ENCODE results near the gene ZNF555.
"Not testable (repeated sequence)": the region's sequence is repeated elsewhere in the genome, so short reads cannot be mapped to it uniquely, and the experiment has no call there.

Gene ZNF555

GRCh38 chr19:2807379-2808128 lies 33.7 kb upstream of the ZNF555 start:
- DNase-seq, result no peak

GRCh38 chr19:2808129-2808941 lies 32.9 kb upstream of the ZNF555 start:
- no peak for DNase-seq

DNA sequence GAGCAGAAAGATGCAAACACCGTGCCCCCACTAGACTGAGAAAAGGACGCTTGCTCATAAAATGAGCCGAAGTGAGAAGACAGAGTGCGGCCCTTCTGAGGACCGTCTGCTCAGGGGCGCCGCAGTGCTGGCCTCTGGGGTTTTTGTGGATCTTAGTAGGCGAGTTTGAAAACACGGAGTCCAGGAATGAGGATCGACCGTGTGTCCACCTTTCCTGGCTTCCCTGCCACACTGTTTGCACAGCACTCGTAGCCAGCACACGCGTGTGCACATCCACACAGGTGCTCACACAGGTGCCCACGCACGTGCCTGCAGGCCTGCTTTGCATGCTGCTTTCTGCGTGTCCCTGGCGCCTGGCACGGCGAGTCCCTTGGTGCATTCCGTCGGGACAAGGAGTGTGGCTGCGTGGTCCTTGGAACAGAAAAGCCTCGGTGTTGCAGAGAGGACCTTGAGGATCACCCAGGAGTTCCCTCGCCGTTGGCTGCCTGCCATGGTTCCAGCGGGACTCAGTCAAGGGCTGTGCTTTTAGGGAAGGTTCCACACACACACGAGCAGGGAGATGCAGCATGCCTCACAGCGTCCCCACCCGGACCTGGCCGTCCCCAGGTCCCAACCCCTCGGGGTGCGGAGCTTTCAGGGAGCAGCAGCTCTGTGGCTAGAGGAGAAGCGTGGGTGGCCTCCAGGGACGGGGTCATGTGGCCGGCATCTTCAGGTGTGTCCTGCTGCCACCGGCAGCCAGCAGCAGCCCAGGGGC lies 31.7 kb upstream of the ZNF555 start:
- DNase-seq, result no peak

DNA sequence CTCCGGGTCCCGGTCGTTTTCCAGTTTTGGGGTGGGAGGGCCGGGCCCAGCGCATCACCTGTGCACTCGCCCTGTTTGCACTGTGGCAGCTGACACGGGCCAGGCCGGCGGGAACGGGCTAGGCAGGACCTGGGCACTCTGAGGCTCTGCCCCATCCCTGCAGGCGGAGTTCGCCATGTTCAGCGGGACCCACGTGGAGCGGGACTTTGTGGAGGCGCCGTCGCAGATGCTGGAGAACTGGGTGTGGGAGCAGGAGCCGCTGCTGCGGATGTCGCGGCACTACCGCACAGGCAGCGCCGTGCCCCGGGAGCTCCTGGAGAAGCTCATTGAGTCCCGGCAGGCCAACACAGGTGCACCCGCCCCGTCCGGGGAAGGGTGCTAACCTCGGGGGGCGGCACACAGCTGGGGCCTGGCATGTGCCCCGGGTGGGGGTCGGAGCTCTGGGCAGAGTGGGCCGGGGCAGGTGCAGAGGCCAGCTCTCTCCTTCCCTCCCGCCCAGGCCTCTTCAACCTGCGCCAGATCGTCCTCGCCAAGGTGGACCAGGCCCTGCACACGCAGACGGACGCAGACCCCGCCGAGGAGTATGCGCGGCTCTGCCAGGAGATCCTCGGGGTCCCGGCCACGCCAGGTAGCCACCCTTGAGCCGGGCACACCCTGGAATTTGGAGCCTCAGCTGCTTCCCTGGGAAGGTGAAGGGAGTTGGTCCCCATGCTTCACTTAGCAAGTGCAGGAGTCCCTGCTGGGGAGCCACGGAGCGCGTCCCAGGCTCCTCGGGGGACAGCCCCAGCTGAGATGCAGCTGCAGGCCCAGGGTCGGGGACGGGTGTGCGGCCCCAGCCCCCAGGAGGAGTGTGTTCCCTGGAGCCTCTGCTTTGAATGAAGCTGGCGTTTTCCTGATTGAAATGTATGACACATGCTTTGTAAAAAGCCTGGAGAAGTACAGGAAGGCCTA lies 30.9 kb upstream of the ZNF555 start:
- no peak for DNase-seq

- no peak for DNase-seq
These were observed 30.0 kb upstream of the ZNF555 start for GRCh38 chr19:2811221-2811722.

DNA sequence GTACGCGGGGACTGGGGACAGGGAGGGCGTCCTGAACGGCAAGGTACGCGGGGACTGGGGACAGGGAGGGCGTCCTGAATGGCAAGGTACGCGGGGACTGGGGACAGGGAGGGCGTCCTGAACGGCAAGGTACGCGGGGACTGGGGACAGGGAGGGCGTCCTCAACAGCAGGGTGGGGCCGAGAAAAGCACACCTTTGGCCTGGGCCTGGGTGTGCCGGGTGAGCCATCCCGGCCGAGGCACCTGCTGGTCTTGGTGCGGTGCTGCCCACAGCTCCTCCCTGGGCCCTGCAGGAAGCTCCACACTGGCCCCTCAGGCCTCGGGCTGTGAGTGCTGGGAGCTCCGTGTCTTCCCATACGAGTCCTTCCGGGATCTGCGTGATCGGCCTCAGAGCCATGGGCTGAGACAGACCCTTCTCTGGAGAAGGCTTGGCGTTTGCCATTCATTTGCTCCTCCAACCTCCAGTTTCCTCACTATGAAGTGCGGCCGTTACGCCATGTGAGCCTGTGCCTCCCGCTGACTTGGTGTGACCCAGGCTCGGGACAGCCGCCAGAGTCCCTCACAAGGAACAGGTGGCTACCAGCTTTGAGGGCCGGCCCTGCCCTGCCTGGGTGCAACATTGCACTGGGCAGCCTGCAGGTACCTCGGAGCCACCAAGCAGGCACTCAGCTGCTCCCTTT lies 29.4 kb upstream of the ZNF555 start:
- no peak for DNase-seq

DNA sequence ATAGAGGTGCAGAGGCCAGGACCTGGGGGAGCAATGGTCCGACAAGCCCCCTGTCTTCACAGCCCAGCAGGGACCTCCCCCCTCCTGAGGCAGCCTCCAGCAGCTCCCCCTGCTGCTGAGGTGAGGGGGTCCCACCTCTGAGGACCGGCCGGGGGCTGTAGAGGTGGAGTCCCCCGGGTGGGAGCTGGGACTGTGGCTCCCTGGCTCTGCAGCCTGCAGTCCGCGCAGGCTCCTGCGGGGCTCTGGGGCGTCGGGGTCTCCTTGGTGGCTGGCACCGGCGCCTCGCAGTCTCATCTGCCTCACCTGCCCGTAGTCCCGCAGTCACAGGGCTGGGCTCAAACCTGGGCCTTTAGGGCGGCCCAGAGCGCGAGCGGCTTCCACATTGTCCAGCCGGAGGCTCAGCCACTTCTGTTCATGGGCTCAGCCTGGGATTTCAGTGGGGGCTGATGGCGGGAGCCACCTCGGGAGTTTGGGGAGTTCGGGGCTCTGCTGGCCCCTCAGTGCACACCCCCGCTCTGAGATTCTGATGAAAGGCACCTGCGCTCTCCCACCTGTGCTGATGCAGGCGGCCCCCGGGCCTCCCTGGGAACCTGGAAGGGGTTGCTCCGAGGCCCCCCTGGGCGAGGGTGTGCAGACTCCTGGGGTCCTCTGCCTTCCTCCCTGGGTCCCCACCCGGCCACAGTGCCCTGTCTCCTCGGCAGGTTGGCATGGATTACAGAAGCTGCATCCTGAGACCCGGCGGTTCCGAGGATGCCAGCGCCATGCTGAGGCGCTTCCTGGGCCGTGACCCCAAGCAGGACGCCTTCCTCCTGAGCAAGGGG lies 28.7 kb upstream of the ZNF555 start:
- DNase-seq, result no peak

GRCh38 chr19:2813235-2814160 lies 27.8 kb upstream of the ZNF555 start:
- no peak for DNase-seq

GRCh38 chr19:2814426-2814825 lies 26.8 kb upstream of the ZNF555 start:
- no peak for DNase-seq

DNA sequence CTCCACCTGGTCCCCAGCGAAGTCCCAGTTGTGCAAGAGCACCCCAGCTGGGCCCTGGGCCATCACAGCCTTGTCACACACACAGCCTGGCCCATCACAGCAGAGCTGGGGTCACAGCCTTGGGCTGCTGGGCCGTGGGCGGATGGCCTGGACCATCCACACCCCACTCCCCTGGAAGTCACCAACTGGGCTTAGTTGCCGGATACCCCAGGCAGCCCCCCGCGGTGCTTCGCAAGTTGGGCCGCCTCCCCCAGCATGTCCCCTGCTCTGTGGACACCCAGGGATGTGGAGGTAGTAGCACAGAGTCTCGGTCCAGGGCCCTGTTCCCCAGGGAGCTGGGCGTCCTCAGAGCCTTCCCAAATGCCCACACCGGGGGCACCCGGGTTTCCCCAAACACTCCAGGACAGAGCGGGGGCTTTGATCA lies 26.1 kb upstream of the ZNF555 start:
- DNase-seq, result no peak

- DNase-seq, result no peak
These were observed 25.4 kb upstream of the ZNF555 start for GRCh38 chr19:2815923-2816322.

- no peak for DNase-seq
These were observed 24.6 kb upstream of the ZNF555 start for GRCh38 chr19:2816641-2817040.

DNA sequence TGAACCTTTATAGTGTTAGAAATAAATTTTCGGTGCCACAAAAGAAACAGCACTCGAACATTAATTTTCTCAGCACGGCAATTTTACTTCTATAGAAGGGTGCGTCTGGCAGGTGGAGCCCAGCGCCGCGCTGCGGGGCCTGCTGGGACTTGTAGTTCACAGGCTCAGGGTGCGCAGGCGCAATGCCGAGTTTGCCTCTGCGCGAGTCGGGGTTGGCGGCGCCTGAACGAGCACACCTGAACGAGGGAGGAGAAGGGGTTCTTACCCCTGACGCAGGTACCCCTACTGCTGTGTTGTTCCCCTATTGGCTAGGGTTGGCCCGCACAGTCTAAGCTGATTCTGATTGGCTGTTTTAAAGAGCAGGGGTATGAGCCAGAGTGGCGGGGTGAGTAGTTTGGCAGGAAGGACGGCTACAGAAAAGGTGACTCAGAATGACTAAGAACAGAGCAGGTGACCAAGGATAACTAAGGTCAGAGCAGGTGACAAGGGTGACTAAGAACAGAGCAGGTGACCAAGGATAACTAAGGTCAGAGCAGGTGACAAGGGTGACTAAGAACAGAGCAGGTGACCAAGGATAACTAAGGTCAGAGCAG lies 23.9 kb upstream of the ZNF555 start:
- DNase-seq, result not testable (repeated sequence)

GRCh38 chr19:2819540-2820111 lies 21.6 kb upstream of the ZNF555 start, which contains the start of gene ZNF554:
Gene ZNF554, plus strand, starts transcription at chr19:2819868. Its CDS starts 204 bp downstream, at chr19:2820072.
- peak; percentile 97 for DNase-seq

GRCh38 chr19:2820112-2820702 lies 21.1 kb upstream of the ZNF555 start:
- DNase-seq, result no peak

DNA sequence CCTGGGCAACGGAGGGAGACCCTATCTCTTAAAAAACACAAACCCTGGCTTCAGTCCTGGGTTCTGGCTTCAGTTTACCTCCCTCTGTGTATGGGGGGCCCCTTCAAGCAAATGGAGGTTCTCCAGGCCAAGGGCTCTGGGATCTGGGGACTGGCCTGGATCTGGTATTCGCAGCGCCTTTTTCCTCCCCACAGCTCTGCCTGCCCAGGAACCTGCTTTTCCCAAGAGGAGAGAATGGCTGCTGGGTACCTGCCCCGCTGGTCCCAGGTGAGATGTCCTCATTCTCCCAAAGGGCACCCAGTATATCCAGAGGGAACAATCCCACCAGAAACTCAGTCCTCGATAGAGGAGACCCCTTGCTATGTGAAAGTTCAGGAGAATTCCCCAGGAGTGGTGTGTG lies 18.4 kb upstream of the ZNF555 start:
- DNase-seq, result no peak

- DNase-seq, result no peak
These were observed 17.6 kb upstream of the ZNF555 start for GRCh38 chr19:2823646-2824045.

GRCh38 chr19:2824129-2824528 lies 17.1 kb upstream of the ZNF555 start:
- DNase-seq, result no peak
